Measurements from ENCODE around the gene ASPG.

The ASPG gene

DNA sequence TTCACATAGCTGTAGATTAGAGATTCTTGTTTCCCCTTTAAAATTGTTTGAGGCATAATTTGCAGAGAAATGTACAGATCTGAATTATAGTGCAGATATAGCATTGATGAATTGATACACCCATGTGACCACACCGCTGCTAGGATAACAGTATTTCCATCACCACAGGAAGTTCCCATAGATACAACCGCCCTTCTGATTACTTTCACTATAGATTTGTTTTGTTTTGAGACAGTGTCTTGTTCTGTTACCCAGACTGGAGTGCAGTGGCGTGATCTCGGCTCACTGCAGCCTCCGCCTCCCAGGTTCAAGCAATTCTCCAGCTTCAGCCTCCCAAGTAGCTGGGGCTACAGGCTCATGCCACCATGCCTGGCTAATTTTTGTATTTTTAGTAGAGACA is 8.8 kb upstream of the ASPG start:
- H3K9me3 ChIP-seq (ENCODE audit: control insufficient read depth, insufficient read depth, low read length) = peaks cover 12% of the 10 kb centered on the region
- no peaks in the 10 kb centered on the region for H3K36me3 ChIP-seq (ENCODE audit: control insufficient read depth, low read length)
- no peak overlapping the region for H3K4me3 ChIP-seq (ENCODE audit: low read length)
- TF ChIP-seq EZH2phosphoT487 (IDR thresholded peaks at IDR 0.05; ENCODE audit: borderline replicate concordance, low read length) = no peak
- TF ChIP-seq, protein P1, sequence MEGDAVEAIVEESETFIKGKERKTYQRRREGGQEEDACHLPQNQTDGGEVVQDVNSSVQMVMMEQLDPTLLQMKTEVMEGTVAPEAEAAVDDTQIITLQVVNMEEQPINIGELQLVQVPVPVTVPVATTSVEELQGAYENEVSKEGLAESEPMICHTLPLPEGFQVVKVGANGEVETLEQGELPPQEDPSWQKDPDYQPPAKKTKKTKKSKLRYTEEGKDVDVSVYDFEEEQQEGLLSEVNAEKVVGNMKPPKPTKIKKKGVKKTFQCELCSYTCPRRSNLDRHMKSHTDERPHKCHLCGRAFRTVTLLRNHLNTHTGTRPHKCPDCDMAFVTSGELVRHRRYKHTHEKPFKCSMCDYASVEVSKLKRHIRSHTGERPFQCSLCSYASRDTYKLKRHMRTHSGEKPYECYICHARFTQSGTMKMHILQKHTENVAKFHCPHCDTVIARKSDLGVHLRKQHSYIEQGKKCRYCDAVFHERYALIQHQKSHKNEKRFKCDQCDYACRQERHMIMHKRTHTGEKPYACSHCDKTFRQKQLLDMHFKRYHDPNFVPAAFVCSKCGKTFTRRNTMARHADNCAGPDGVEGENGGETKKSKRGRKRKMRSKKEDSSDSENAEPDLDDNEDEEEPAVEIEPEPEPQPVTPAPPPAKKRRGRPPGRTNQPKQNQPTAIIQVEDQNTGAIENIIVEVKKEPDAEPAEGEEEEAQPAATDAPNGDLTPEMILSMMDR (IDR thresholded peaks at IDR 0.05; ENCODE audit: low read depth, low read length, poor library complexity, severe bottlenecking) = no peak
- peaks cover 7% of the 10 kb centered on the region for H3K4me1 ChIP-seq (ENCODE audit: control insufficient read depth, low read length)
- H3K4me2 ChIP-seq (ENCODE audit: low read length) = no peak overlapping the region
- H3K79me2 ChIP-seq (ENCODE audit: control insufficient read depth, low read length) = no peaks in the 10 kb centered on the region
- H3K27ac ChIP-seq (ENCODE audit: low read depth, low read length) = no peak overlapping the region
- H4K20me1 ChIP-seq (ENCODE audit: control insufficient read depth, insufficient read depth, low read depth, low read length) = no peaks in the 10 kb centered on the region
- no peaks in the 10 kb centered on the region for H3F3A ChIP-seq (ENCODE audit: control insufficient read depth, insufficient read depth)
- H3K27me3 ChIP-seq (ENCODE audit: control insufficient read depth, low read length) = no peaks in the 10 kb centered on the region
- no peaks in the 10 kb centered on the region for H3K9me2 ChIP-seq (replicated peaks; ENCODE audit: control insufficient read depth, low read length)

DNA sequence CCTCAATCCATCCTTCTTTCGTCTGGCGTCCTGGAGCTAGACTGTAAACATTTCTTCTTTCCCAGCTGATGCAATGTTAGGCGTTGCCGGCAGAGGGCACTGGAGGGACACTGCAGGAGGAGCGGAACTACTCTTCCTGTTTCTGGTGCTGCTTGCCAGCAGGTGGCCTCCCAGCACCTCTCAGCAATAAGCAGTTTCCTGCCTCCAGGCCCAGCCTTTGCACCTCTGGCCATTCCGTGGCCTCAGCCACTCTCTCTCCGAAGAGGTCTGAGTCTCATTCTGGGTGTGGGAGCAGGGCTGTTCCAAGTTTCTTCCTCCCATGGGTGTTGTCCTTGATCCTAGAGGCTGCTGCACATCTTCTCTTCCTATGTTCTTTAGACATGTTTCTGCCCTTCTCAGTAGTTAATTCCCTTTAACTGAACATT is 7.5 kb upstream of the ASPG start:
- TF ChIP-seq, protein P1 (IDR thresholded peaks at IDR 0.05; ENCODE audit: low read depth, low read length, poor library complexity, severe bottlenecking) = peak; percentile 100
- no peak for TF ChIP-seq EZH2phosphoT487 (IDR thresholded peaks at IDR 0.05; ENCODE audit: borderline replicate concordance, low read length)
- Histone ChIP-seq H3K4me2 (ENCODE audit: low read length) (peak overlapping the region; percentile 47), H3K4me3 (ENCODE audit: low read length) (no peak overlapping the region), H3K4me1 (ENCODE audit: control insufficient read depth, low read length) (peaks cover 7% of the 10 kb centered on the region), H3K9me2 (replicated peaks; ENCODE audit: control insufficient read depth, low read length) (no peaks in the 10 kb centered on the region), H3K36me3 (ENCODE audit: control insufficient read depth, low read length) (no peaks in the 10 kb centered on the region), H3K27me3 (ENCODE audit: control insufficient read depth, low read length) (no peaks in the 10 kb centered on the region), H3F3A (ENCODE audit: control insufficient read depth, insufficient read depth) (no peaks in the 10 kb centered on the region), H3K9me3 (ENCODE audit: control insufficient read depth, insufficient read depth, low read length) (peaks cover 10% of the 10 kb centered on the region), H3K27ac (ENCODE audit: low read depth, low read length) (no peak overlapping the region), H4K20me1 (ENCODE audit: control insufficient read depth, insufficient read depth, low read depth, low read length) (no peaks in the 10 kb centered on the region), H3K79me2 (ENCODE audit: control insufficient read depth, low read length) (no peaks in the 10 kb centered on the region)

DNA sequence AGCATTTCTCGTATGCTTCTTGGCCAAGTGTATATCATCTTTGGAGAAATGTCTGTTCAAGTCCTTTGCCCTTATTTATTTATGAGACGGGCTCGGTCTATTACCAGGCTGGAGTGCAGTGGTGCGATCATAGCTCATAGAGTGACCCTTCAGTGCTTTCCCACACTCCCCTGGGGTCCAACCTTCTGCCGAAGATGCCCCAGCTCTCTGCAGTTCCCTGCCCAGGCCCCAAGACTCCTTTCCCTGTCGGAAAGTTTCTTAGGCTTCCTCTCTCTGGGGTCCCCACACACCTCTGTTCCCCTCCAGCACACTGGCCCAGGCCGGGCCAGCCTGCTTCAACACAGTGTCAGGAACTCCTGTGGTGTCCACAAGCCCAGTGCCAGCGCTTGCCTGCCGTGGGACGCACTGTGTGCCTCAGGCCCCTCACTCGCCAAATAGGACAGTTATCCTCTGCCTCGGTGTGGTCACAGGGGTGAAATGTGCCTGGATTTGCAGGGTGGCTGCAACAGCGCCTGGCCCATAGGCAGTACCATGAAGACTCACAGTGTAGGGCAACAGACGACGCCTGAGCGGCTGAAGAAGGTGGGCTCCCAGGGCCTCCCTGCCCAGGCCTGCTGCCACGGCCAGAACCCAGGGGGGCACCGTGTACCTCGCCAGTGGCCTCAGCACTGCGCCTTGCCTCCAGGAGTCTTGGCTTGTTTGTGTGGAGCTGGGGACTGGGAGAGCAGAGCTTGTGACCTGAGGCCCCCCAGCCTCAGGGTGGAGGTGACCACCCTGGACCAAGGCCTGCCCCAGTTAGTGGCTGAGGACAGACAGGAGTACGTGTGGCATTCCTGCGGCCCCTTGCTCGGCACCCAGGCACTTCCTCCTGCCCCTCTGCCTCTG is 4.9 kb upstream of the ASPG start:
- no peak overlapping the region for H3K27ac ChIP-seq (ENCODE audit: low read depth, low read length)
- H3K4me2 ChIP-seq (ENCODE audit: low read length) = no peak overlapping the region
- no peaks in the 10 kb centered on the region for H3K36me3 ChIP-seq (ENCODE audit: control insufficient read depth, low read length)
- TF ChIP-seq, protein P1 (IDR thresholded peaks at IDR 0.05; ENCODE audit: low read depth, low read length, poor library complexity, severe bottlenecking) = no peak
- TF ChIP-seq EZH2phosphoT487 (IDR thresholded peaks at IDR 0.05; ENCODE audit: borderline replicate concordance, low read length) = no peak
- no peaks in the 10 kb centered on the region for H3F3A ChIP-seq (ENCODE audit: control insufficient read depth, insufficient read depth)
- H3K4me1 ChIP-seq (ENCODE audit: control insufficient read depth, low read length) = peaks cover 7% of the 10 kb centered on the region
- no peaks in the 10 kb centered on the region for H3K79me2 ChIP-seq (ENCODE audit: control insufficient read depth, low read length)
- no peaks in the 10 kb centered on the region for H4K20me1 ChIP-seq (ENCODE audit: control insufficient read depth, insufficient read depth, low read depth, low read length)
- H3K9me2 ChIP-seq (replicated peaks; ENCODE audit: control insufficient read depth, low read length) = no peaks in the 10 kb centered on the region
- H3K27me3 ChIP-seq (ENCODE audit: control insufficient read depth, low read length) = no peaks in the 10 kb centered on the region
- H3K4me3 ChIP-seq (ENCODE audit: low read length) = no peak overlapping the region
- no peaks in the 10 kb centered on the region for H3K9me3 ChIP-seq (ENCODE audit: control insufficient read depth, insufficient read depth, low read length)

Measured in DOHH2 (cell line).